ENCODE data around the gene MDP1.

Gene MDP1

DNA sequence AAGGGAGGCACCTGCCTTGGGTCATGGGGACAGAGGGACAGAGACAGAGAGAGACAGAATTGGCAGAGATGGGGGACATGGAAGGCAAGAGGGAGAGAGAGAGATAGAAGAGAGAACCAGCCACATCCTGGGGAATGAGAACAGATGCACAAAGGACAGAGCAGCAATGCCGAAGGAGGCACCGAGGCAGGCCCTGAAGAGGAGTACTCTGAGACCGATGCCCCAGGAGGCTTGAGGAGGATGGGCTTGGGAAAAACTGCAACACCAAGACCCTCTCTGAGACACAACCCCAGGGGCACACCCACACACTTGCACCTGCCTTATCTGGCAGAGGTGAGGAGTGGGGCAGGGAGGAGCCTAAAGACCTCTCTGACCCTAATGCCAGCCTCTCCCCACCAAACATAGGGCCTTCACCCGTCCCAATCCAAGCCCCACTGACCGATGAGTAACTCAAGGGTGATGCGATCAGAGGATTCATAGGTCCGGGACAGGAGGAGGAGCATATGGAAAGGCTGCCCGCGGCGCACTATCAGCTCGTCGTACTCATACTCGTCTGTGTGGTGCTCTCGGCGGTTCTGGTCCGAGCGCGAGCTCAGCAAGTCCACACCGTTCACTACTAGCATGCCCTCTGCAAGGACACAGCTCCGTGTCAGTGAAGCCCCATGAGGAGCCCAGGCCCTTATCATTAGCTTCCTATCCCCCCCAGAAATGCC is 45.5 kb upstream of the MDP1 start:
- no peak for DNase-seq (ENCODE audit: low read depth)
- TF ChIP-seq, protein P1, sequence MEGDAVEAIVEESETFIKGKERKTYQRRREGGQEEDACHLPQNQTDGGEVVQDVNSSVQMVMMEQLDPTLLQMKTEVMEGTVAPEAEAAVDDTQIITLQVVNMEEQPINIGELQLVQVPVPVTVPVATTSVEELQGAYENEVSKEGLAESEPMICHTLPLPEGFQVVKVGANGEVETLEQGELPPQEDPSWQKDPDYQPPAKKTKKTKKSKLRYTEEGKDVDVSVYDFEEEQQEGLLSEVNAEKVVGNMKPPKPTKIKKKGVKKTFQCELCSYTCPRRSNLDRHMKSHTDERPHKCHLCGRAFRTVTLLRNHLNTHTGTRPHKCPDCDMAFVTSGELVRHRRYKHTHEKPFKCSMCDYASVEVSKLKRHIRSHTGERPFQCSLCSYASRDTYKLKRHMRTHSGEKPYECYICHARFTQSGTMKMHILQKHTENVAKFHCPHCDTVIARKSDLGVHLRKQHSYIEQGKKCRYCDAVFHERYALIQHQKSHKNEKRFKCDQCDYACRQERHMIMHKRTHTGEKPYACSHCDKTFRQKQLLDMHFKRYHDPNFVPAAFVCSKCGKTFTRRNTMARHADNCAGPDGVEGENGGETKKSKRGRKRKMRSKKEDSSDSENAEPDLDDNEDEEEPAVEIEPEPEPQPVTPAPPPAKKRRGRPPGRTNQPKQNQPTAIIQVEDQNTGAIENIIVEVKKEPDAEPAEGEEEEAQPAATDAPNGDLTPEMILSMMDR (IDR thresholded peaks at IDR 0.05; ENCODE audit: low read depth, low read length) = no peak
- TF ChIP-seq POLR2A (IDR thresholded peaks at IDR 0.05; ENCODE audit: extremely low read depth, insufficient read length) = no peak
- TF ChIP-seq, protein P2, sequence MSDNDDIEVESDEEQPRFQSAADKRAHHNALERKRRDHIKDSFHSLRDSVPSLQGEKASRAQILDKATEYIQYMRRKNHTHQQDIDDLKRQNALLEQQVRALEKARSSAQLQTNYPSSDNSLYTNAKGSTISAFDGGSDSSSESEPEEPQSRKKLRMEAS (IDR thresholded peaks at IDR 0.05; ENCODE audit: low read depth, low read length) = no peak
- no peak for TF ChIP-seq MYC (IDR thresholded peaks at IDR 0.05; ENCODE audit: low read depth, low read length)
- H3K4me3 ChIP-seq (ENCODE audit: low read depth, low read length) = no peak overlapping the region

DNA sequence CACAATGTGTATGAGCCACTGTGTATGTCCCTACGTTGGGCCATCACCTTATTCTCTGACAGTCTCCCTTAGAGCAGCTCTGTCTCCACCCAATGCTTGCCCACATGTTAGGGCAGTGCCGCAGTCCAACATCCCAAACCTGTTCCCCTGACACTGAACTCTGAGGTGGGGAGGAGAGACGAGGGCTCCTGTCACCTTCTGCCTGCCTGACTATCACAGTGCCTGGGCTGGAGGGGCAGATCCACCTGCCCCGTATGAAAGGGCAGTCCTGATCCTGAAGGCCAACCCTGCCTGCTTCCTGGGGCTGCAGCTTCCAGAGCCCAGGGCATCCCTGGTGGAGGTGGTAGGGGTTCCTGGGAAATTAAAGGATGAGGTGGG is 44.9 kb upstream of the MDP1 start:
- no peak overlapping the region for H3K4me3 ChIP-seq (ENCODE audit: low read depth, low read length)
- TF ChIP-seq, protein P1 (IDR thresholded peaks at IDR 0.05; ENCODE audit: low read depth, low read length) = no peak
- TF ChIP-seq POLR2A (IDR thresholded peaks at IDR 0.05; ENCODE audit: extremely low read depth, insufficient read length) (no peak), MYC (IDR thresholded peaks at IDR 0.05; ENCODE audit: low read depth, low read length) (no peak)
- TF ChIP-seq, protein P2 (IDR thresholded peaks at IDR 0.05; ENCODE audit: low read depth, low read length) = no peak
- DNase-seq (ENCODE audit: low read depth) = no peak

DNA sequence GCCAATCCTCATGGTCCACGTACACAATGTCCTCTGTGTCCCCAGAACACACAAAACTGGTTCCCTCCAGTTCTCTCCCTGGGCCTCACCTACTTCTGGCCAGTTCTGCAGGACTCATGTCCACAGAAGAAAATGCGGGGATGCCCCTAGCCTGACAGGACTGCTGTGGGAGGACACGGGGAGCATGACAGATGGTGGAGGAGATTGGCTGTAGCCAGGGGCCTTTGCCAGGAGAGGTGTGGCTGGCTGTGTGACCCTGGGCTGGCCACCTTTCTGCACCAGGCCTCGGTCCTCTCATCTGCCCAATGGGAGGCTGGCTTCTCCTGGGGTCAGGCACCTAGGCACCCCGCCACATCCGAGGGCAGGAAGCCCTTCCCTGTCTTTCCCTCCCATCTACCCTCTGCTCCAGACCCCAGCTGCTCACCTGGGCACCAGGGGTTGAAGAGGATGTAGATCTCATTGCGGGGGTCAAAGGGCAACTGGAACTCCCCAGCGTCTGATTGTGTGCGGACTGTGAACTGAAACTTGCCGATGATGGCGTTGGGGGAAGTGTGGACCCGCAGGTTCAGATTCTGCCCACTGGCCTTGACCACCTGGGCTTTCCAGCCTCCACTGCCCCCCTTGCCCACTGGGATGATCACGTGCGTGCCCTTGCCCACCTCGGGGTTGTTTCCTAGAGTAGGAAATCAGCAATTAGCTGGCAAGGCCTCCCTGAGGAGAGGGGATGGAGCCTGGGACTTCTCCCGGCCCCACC is 44.3 kb upstream of the MDP1 start:
- no peak overlapping the region for H3K4me3 ChIP-seq (ENCODE audit: low read depth, low read length)
- TF ChIP-seq MYC (IDR thresholded peaks at IDR 0.05; ENCODE audit: low read depth, low read length) = no peak
- TF ChIP-seq POLR2A (IDR thresholded peaks at IDR 0.05; ENCODE audit: extremely low read depth, insufficient read length) = no peak
- no peak for DNase-seq (ENCODE audit: low read depth)

DNA sequence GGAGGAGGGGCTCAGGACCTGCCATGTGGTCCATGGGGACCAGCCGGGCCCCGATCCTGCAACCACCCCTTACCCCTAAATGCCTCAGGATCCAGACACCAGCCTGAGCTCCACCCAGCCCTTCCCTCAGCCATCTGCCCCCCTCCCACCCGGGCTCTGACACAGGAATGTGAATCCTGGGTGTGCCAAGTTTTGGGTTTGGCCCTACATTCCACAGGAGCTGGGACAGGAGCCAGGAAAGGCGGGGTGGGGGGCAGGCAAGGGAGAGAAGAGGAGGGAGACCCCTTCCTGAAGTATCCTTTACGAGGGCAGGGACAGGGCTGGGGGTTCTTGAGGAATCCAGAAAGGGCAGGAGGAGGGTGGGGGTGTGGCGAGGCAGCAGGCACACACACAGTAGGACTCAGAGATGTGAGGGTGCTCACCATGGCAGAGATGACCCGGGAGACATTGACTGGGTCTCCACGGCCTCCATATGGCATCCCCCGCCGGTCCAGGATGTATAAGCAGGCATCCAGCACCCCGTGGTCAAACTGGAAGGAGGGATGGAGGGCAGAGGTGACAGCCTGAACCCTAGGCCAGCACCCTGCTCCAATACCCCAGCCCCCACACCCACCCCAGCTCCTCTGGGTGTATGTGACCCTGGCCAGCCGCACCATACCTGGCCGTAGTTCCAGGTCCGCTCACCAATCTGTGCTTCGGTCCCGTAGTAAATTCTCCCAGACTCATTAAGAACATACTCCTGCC is 43.6 kb upstream of the MDP1 start:
- H3K4me3 ChIP-seq (ENCODE audit: low read depth, low read length) = no peak overlapping the region
- TF ChIP-seq MYC (IDR thresholded peaks at IDR 0.05; ENCODE audit: low read depth, low read length) = no peak
- TF ChIP-seq, protein P1 (IDR thresholded peaks at IDR 0.05; ENCODE audit: low read depth, low read length) = no peak
- TF ChIP-seq, protein P2 (IDR thresholded peaks at IDR 0.05; ENCODE audit: low read depth, low read length) = no peak
- TF ChIP-seq POLR2A (IDR thresholded peaks at IDR 0.05; ENCODE audit: extremely low read depth, insufficient read length) = no peak
- DNase-seq (ENCODE audit: low read depth) = no peak

DNA sequence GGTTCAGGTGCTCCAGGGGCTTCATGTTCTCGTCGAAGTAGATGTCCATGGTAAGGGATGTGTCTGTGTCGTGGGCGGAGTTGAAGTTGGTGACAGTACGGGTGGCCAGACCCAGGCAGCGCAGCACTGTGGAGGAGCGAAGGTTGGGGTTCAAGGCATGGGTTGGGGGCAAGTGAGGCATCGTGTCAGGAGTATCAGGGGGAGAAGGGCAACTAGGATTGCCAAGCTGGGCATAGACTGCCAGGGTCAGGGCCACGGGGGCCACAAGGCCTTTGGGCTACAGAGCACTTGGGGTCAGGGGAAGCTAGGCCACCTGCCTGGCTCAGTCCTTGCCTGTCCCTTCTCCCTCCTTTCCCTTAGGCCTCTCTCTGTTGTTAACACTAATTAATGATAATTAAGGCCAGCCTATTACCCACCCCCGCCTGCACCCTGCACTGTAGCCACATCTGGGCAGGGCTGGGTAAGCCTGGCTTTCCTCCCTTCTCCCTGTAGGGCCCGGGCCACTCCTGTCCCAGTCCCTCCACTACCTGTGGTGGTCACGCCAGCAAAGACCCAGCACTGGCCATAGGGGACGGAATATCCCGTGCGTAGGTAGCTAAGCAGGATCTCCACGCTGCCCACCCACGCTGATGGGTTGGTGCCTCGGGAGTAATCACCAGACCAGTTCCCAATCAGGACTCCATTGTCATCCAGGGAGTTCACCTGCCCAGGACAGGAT is 42.8 kb upstream of the MDP1 start:
- no peak for TF ChIP-seq POLR2A (IDR thresholded peaks at IDR 0.05; ENCODE audit: extremely low read depth, insufficient read length)
- no peak for TF ChIP-seq MYC (IDR thresholded peaks at IDR 0.05; ENCODE audit: low read depth, low read length)
- TF ChIP-seq, protein P1 (IDR thresholded peaks at IDR 0.05; ENCODE audit: low read depth, low read length) = no peak
- TF ChIP-seq, protein P2 (IDR thresholded peaks at IDR 0.05; ENCODE audit: low read depth, low read length) = no peak
- H3K4me3 ChIP-seq (ENCODE audit: low read depth, low read length) = no peak overlapping the region
- no peak for DNase-seq (ENCODE audit: low read depth)

All from NB4 (cell line).